AG04450 (cell line): ENCODE results near the gene PDZRN3. TPM values are rescaled to one million over a fixed set of nuclear protein-coding genes. Genes with fewer than 3 reads are reported as not detected.

Experiments
- CTCF ChIA-PET: fragments of 300-600, 350-600 bp; formaldehyde crosslinking; extraction: SDS; loops from one replicate; lab custom pipeline; 2022; ENCODE audit warnings: antibody characterized with exemption, inconsistent platforms; lab: Charles Lee
- POLR2A ChIA-PET: fragments of 350-600 bp; formaldehyde crosslinking; extraction: SDS; loops from one replicate; lab custom pipeline; 2021; ENCODE audit warnings: antibody characterized with exemption, inconsistent platforms; lab: Yijun Ruan, JAX
- DNase-seq: peaks from one replicate; pipeline ENCODE4 v3.0.0-alpha.2; 2011; ENCODE audit warnings: low read depth, low spot score
- H3K27ac ChIP-seq: one replicate; pipeline ENCODE4 v1.5.1; 2012; ENCODE audit warnings: low read depth, low read length, control low read depth
- H3K27me3 ChIP-seq: one replicate; pipeline ENCODE4 v1.6.0; 2012; ENCODE audit warnings: low read length; ENCODE audit not compliant: control insufficient read depth, insufficient read depth
- H3K4me3 ChIP-seq: 2 replicates; pipeline ENCODE4 v1.5.1; 2011; ENCODE audit warnings: mild to moderate bottlenecking, low read depth, low read length, control low read depth
- H3K9me3 ChIP-seq: 2 replicates; pipeline ENCODE4 v1.5.1; 2012; ENCODE audit warnings: low read length; ENCODE audit not compliant: control insufficient read depth, insufficient read depth
- polyA plus RNA-seq: library from polyadenylated mRNA; depleted of rRNA; stranded (reverse); fragments of >200 nt; gene quantifications from 2 replicates; pipeline ENCODE4 v1.2.3, GENCODE V29; 2011
- small RNA-seq: library from RNA; depleted of rRNA; stranded (forward); fragments of <200 nt; gene quantifications from one replicate; pipeline ENCODE3, GENCODE V24; 2012; ENCODE audit warnings: low read depth; ENCODE audit not compliant: insufficient read length
- TF ChIP-seq, protein P1 (sequence below): IDR thresholded peaks from 2 replicates; pipeline ENCODE4 v1.5.1; 2011; ENCODE audit warnings: low read depth, low read length, control low read depth, inconsistent platforms

The PDZRN3 gene
- polyA plus RNA-seq, 1 experiment: 14.7 TPM

DNA sequence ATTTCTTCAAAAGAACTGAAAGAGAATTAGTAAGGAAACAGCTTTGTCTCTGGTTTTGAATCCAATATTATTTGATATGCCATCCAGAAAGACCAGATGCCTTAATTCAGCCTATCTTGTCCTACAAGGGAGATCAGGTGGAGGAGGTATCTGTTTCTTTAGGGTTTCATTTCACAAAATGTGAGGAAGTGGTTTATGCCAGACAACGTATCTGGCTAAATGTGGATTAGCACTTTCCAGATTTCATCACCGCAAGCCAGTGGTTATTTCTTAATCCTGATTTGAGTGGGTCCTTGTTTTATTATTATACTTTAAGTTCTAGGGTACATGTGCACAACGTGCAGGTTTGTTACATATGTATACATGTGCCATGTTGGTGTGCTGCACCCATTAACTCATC is 292.2 kb downstream of the PDZRN3 start:
- Histone ChIP-seq H3K27ac (no peak overlapping the region), H3K27me3 (no peaks in the 10 kb centered on the region), H3K4me3 (no peak overlapping the region), H3K9me3 (no peaks in the 10 kb centered on the region)
- TF ChIP-seq, protein P1, sequence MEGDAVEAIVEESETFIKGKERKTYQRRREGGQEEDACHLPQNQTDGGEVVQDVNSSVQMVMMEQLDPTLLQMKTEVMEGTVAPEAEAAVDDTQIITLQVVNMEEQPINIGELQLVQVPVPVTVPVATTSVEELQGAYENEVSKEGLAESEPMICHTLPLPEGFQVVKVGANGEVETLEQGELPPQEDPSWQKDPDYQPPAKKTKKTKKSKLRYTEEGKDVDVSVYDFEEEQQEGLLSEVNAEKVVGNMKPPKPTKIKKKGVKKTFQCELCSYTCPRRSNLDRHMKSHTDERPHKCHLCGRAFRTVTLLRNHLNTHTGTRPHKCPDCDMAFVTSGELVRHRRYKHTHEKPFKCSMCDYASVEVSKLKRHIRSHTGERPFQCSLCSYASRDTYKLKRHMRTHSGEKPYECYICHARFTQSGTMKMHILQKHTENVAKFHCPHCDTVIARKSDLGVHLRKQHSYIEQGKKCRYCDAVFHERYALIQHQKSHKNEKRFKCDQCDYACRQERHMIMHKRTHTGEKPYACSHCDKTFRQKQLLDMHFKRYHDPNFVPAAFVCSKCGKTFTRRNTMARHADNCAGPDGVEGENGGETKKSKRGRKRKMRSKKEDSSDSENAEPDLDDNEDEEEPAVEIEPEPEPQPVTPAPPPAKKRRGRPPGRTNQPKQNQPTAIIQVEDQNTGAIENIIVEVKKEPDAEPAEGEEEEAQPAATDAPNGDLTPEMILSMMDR: no peak
- no peak for DNase-seq
- POLR2A ChIA-PET: no interaction called here
- CTCF ChIA-PET: interaction anchor here (0.6 kb wide), 1 partner anchor 120 kb away, joined by 3 read pairs; no protein-coding TSS in a partner anchor

Small RNA genes lying within 50 kb of the gene (small RNA-seq; reads per million reads assigned to genes)
- gene RNU7-119P: not detected
